ENCODE measurements around the gene DNM1.

- no peak for TF ChIP-seq POLR2A (IDR thresholded peaks at IDR 0.05)
- TF ChIP-seq, protein P1, sequence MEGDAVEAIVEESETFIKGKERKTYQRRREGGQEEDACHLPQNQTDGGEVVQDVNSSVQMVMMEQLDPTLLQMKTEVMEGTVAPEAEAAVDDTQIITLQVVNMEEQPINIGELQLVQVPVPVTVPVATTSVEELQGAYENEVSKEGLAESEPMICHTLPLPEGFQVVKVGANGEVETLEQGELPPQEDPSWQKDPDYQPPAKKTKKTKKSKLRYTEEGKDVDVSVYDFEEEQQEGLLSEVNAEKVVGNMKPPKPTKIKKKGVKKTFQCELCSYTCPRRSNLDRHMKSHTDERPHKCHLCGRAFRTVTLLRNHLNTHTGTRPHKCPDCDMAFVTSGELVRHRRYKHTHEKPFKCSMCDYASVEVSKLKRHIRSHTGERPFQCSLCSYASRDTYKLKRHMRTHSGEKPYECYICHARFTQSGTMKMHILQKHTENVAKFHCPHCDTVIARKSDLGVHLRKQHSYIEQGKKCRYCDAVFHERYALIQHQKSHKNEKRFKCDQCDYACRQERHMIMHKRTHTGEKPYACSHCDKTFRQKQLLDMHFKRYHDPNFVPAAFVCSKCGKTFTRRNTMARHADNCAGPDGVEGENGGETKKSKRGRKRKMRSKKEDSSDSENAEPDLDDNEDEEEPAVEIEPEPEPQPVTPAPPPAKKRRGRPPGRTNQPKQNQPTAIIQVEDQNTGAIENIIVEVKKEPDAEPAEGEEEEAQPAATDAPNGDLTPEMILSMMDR (IDR thresholded peaks at IDR 0.05) = no peak
These were observed 4.0 kb downstream of the DNM1 start for GRCh38 chr9:128206916-128207910.

All from prostate gland (tissue), 2 donors.